Kidney epithelial cell (primary cell): Measurements from ENCODE around the gene SERPINB3. TPM values are rescaled to one million over a fixed set of nuclear protein-coding genes. Genes with fewer than 3 reads are reported as not detected.

ENCODE experiments used
- DNase-seq: peaks from one replicate; pipeline ENCODE4 v3.0.0-alpha.2; 2010; ENCODE audit warnings: low read depth
- H3K27me3 ChIP-seq: 2 replicates; pipeline ENCODE4 v1.6.0; 2011; ENCODE audit warnings: low read length; ENCODE audit not compliant: control insufficient read depth, insufficient read depth
- H3K36me3 ChIP-seq: 2 replicates; pipeline ENCODE4 v1.5.1; 2011; ENCODE audit warnings: low read length; ENCODE audit not compliant: control insufficient read depth, insufficient read depth
- H3K4me3 ChIP-seq: 2 replicates; pipeline ENCODE4 v1.5.1; 2011; ENCODE audit warnings: low read depth, mild to moderate bottlenecking, control low read depth, low read length
- CTCF ChIP-seq: IDR thresholded peaks from 2 replicates; pipeline ENCODE4 v1.5.1; 2011; ENCODE audit warnings: mild to moderate bottlenecking, moderate library complexity, low read length, control low read depth, inconsistent platforms; ENCODE audit not compliant: insufficient read depth, poor library complexity, severe bottlenecking
- total RNA-seq: library from RNA; depleted of rRNA; stranded (reverse); fragments of >200 nt; gene quantifications from 2 replicates; pipeline ENCODE4 v1.2.3, GENCODE V29; 2015

Gene SERPINB3
- total RNA-seq, 1 donor from 2014 or later: not detected

- no peaks in the 10 kb centered on the region for H3K36me3 ChIP-seq
- TF ChIP-seq CTCF: no peak
- DNase-seq: no peak
- H3K4me3 ChIP-seq: no peak overlapping the region
- H3K27me3 ChIP-seq: no peaks in the 10 kb centered on the region
Observed at GRCh38 chr18:63617049-63617914, 44.4 kb downstream of the SERPINB3 start.

GRCh38 chr18:63613420-63613819, 48.3 kb downstream of the SERPINB3 start:
- no peak overlapping the region for H3K4me3 ChIP-seq
- no peak for TF ChIP-seq CTCF
- H3K36me3 ChIP-seq: no peaks in the 10 kb centered on the region
- H3K27me3 ChIP-seq: no peaks in the 10 kb centered on the region
- DNase-seq: no peak

GRCh38 chr18:63606526-63606925, 55.2 kb downstream of the SERPINB3 start:
- Histone ChIP-seq H3K36me3 (no peaks in the 10 kb centered on the region), H3K27me3 (no peaks in the 10 kb centered on the region), H3K4me3 (no peak overlapping the region)
- TF ChIP-seq CTCF: no peak
- no peak for DNase-seq

Other genes with a start within 250 kb of the SERPINB3 start
- gene VPS4B, start 239.4 kb downstream of the SERPINB3 start, total RNA-seq: 56.6 and 63.8 TPM in 2 replicates
- 1.0 and 2.3 TPM in 2 replicates for gene SERPINB5, start 184.9 kb downstream of the SERPINB3 start, total RNA-seq
- gene SERPINB12, start 119.5 kb downstream of the SERPINB3 start, total RNA-seq: not detected in 2 replicates
- not detected in 2 replicates for gene SERPINB13, start 74.5 kb downstream of the SERPINB3 start, total RNA-seq
- not detected in 2 replicates for gene SERPINB4, start 17.6 kb downstream of the SERPINB3 start, total RNA-seq
- gene SERPINB11, start 41.1 kb upstream of the SERPINB3 start, total RNA-seq: not detected in 2 replicates
- gene SERPINB7, start 113.5 kb upstream of the SERPINB3 start, total RNA-seq: 2.2 and 3.1 TPM in 2 replicates
- 3.3 and 4.1 TPM in 2 replicates for gene SERPINB2, start 225.8 kb upstream of the SERPINB3 start, total RNA-seq
- gene SERPINB10, start 246.1 kb upstream of the SERPINB3 start, total RNA-seq: not detected in 2 replicates